SKM-1 treated with dmso at 0.1 percent for 144 hours (cell line): Measurements from ENCODE around the gene PRDX3.
A peak's percentile ranks its signal among the peaks of the same experiment; 100 is the strongest.
"Not testable (repeated sequence)": the region's sequence is repeated elsewhere in the genome, so short reads cannot be mapped to it uniquely, and the experiment has no call there.

ENCODE experiments used
- DNase-seq: peaks from one replicate; lab custom pipeline; 2025; ENCODE audit not compliant: unreplicated experiment; lab: John Stamatoyannopoulos, UW

Gene PRDX3

GRCh38 chr10:119165171-119166117, 13.2 kb downstream of the PRDX3 start, which contains the start of gene SFXN4:
TSS of gene SFXN4 (minus strand) at chr10:119165714. CDS start at chr10:119165647, 67 bp downstream.
- DNase-seq, result peak; percentile 85

- DNase-seq, result no peak
Measured at GRCh38 chr10:119162452-119163092, 16.0 kb downstream of the PRDX3 start.

DNA sequence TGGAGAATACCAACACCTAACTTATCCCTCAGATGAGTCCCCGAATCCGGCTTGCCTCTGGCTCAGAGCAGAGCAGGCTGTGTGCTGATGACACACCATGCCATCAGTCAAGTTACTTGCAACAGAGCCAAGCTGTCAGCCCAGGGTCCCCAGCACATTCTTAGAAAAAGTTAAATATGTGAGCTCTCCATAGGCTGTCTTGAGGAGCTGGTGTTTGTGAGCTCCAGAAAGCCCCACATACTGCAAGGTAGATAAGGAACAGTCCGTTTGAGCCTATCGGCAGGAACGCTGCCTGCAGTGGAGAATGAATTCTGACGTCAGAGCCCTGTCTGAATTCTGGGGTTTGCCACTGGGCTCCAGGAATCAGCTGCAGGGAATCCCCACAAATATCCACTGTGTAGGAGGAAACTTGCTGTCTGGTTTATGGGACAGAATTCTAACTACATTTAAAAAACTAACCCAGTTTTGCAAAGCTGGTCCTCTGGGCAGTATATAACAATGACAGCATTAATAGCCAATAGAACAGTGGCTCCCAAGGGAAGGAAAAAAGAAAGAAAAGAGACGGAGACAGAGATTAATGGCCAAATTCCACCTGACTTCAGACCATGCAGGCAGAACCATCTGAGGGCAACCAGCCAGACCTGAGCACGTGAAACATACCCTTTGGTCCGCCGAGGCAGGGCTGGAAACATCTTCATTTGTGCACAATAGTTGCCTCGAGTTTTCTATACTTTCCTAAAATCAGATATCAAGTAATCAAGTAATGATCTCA, 16.7 kb downstream of the PRDX3 start:
- DNase-seq, result no peak

DNA sequence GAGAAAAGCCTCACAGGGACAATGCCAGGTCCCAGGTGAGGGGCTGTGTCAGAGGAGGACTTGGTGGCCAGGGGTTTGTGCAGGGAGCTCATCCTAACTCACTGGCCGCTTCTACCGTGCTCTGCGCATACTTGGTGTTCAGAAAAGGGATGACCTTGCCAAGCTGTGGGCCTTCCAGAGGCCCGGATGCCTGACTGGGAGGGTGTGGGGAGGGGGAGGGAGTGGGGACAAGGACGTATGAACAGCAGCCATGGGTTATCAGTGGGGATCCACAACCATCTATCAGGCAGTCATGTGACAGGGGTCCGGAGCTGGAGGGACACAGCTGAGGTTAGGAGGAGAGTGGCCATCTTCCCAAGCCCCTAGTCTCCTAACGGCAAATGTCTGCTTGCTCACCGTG, 19.3 kb downstream of the PRDX3 start:
- DNase-seq, result no peak

- DNase-seq, result no peak
Measured at GRCh38 chr10:119153661-119154060, 25.0 kb downstream of the PRDX3 start.

DNA sequence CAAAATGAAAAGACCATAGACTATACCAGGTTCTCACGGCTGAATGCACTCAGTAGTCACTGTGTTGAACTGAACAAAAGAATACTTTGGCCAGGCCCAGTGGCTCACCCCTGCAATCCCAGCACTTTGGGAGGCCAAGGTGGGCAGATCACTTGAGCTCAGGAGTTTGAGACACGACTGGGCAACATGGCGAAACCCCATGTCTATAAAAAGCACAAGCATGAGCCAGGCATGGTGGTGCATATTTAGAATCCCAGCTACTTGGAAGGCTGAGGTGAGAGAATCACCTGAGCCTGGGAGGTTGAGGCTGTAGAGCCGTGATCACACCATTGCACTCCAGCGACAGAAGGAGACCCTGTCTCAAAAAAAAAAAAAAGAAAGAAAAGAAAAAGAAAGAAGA, 25.6 kb downstream of the PRDX3 start:
- DNase-seq, result no peak

DNA sequence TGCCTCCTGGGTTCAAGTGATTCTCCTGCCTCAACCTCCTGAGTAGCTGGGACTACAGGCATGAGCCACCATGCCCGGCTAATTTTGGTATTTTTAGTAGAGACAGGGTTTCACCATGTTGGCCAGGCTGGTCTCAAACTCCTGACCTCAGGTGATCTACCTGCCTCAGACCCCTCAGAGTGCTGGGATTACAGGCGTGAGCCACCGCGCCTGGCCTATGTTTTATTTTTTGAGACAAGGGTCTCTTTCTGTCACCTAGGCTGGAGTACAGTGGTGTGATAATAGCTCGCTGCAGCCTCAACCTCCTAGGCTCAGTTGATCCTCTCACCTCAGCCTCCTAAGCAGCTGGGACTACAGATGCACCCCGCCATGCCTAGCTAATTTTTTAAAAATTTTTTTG, 27.0 kb downstream of the PRDX3 start:
- not testable (repeated sequence) for DNase-seq

- no peak for DNase-seq
Measured at GRCh38 chr10:119149729-119150128, 28.9 kb downstream of the PRDX3 start.

DNA sequence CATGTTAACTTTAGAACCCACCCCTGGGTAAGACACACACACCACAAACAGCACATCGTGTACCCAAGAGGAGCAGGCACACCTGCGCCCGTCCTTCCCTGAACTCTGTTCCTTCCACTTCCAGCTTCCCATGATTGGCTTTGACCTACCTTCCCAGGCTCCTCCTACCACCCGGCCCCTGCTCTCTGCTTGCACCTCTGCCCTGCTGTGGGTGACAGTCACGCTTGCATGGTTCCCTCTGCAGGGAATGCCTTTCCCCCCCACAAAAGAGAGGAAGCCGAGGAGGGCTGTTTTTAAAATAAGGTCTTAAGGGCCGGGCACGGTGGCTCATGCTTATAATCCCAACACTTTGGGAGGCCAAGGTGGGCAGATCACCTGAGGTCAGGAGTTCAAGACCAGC, 29.5 kb downstream of the PRDX3 start:
- DNase-seq, result no peak

- DNase-seq, result no peak
Measured at GRCh38 chr10:119143657-119144056, 35.0 kb downstream of the PRDX3 start.

DNA sequence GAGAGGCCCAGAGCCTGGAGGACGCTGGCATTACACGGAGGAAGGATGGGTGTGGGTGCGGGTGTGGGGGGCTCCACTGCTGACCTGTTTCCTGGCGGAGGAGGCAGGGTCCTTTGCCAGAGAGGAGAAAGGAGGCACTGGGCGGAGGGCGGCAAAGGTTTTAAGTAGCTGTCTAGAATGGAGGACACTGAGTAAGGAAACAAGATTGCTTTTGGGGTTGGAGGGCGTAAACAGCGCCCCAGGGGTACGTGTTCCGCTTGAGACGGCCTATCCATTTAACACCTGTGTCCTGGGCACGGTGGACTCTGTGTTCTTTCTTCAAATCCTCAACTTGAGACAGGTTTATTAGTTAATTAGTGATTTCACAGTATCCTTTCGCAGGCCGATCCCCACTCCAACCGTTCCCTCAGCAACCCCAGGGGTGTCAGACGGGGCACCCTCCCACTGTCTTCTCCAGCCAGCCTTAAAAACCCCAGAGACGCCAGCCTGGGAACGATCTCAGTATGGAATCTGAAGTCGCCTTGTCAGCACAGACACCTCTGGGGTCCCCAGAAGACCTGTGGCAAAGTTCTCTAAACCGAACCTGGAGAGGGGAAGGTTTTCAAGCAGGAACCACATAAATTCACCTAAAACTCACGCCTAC, 37.9 kb downstream of the PRDX3 start:
- DNase-seq, result no peak

DNA sequence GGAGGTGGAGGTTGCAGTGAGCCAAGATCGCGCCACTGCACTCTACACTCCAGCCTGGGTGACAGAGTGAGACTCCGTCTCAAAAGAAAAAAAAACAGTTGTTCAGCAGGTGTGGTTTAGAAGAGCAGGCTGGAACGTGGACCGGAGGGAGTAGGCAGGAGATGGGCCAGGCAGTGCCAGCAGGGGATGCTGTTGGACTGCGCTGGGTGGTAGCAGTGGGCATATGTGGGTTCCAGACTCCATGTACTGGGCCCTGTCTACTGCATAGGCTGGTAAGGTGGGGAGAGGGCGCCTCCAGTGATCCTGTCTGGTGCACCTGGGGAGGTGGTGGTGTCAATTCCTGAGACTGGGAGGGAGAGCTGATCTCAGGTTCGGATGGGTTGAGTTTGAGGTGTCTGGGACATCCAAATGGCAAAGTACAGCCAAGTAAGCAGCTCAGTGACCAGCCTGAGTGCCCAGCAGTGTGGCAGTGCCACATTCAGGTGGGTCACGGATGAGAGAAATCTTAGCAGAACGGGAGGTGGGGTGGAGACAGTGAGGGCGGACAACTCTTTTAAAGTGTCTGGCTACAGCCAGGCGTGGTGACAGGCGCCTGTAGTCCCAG, 39.0 kb downstream of the PRDX3 start:
- no peak for DNase-seq

- DNase-seq, result no peak
Measured at GRCh38 chr10:119138346-119139306, 40.0 kb downstream of the PRDX3 start.

GRCh38 chr10:119137878-119138277, 40.7 kb downstream of the PRDX3 start:
- DNase-seq, result not testable (repeated sequence)

- DNase-seq, result no peak
Measured at GRCh38 chr10:119136084-119136483, 42.5 kb downstream of the PRDX3 start.

- DNase-seq, result peak; percentile 86
Measured at GRCh38 chr10:119135513-119135881, 43.1 kb downstream of the PRDX3 start.

DNA sequence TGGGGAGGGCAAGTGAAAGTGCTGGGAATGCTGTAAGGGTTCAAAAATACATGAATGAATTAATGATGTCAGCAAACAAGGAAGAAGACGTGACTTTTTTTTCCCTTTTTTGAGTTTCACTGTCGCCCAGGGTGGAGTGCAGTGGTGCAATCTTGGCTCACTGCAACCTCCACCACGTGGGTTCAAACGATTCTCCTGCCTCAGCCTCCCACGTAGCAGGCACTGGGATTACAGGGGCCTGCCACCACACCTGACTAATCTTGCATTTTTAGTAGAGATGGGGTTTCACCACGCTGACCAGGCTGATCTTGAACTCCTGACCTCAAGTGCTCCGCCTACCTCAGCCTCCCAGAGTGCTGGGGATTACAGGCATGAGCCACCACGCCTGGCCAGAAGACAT, 44.7 kb downstream of the PRDX3 start:
- DNase-seq, result peak; percentile 61

- no peak for DNase-seq
Measured at GRCh38 chr10:119132521-119133345, 45.9 kb downstream of the PRDX3 start.
